Vagina (tissue), 2 donors: ENCODE results near the gene MON1A.

Experiments used
- CTCF ChIP-seq, 3 experiments: fragments of 450-650 bp in 2 of 3; fragments of 200-600 bp in 1 of 3; sonication (generic) in 1 of 3; IDR thresholded peaks; one replicate each; pipeline ENCODE4 v1.5.1; 2017 to 2019; ENCODE audit warnings: antibody characterized with exemption in 3 of 3, mild to moderate bottlenecking in 2 of 3, moderate library complexity in 2 of 3
- POLR2A ChIP-seq, 2 donors: fragments of 450-650 bp; IDR thresholded peaks; one replicate each; pipeline ENCODE4 v1.6.1; 2017; ENCODE audit warnings: antibody characterized with exemption in 2 of 2, mild to moderate bottlenecking in 2 of 2, moderate library complexity in 2 of 2
- POLR2AphosphoS5 ChIP-seq, 2 donors: sonication (generic); formaldehyde crosslinking; IDR thresholded peaks; one replicate each; pipeline ENCODE4 v1.9.0; 2017; ENCODE audit warnings: antibody characterized with exemption in 2 of 2, mild to moderate bottlenecking in 2 of 2, low read depth in 1 of 2; ENCODE audit not compliant: insufficient read depth in 1 of 2

GRCh38 chr3:49924683-49925082 is 4.9 kb downstream of the MON1A start:
- TF ChIP-seq POLR2A (IDR thresholded peaks at IDR 0.05) (no peak), CTCF (IDR thresholded peaks at IDR 0.05) (no peak), POLR2AphosphoS5 (IDR thresholded peaks at IDR 0.05; ENCODE audit: insufficient read depth in 1 of 2, low read depth in 1 of 2) (no peak)
